ENCODE measurements around the gene RMC1.
"Not testable (repeated sequence)": the region's sequence is repeated elsewhere in the genome, so short reads cannot be mapped to it uniquely, and the experiment has no call there.

The RMC1 gene

DNA sequence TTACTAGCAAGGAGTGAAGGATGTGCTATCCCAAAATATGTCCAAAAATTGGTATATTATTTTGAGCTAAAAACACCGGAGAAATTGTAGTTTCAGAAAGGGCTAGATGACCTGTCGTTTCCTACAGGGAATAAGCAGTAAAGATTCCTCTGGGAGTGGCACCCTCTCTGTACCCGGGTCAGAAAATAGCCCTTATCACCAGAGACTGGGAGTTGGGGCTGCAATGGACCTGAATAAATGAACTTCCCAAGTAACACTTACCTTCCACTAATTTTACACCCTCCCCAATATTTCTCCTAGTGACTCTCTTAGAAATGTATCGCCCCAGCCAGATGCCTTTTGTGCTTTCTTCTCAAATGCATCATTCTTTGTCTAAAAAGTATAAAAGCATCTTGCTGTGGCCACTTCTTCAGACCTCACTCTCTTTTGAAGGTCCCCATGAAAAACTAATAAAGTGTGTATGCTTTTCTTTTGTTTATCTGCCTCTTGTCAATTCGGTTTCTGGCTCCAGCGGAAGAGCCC is 734 bp upstream of the RMC1 start:
- ChIA-PET CTCF (no interaction called here), POLR2A (ENCODE audit: low non-redundant PET) (interaction anchor here (0.7 kb wide), 1 partner anchor 15 kb away, joined by 3 read pairs; no protein-coding TSS in a partner anchor)
- no peak for DNase-seq (ENCODE audit: low spot score)
- TF ChIP-seq CTCF (conservative IDR thresholded peaks at IDR 0.05; ENCODE audit: low read depth): peak; percentile 44; the same call in 1 of the 2 replicates
- H3K27ac ChIP-seq: peak overlapping the region; percentile 83

DNA sequence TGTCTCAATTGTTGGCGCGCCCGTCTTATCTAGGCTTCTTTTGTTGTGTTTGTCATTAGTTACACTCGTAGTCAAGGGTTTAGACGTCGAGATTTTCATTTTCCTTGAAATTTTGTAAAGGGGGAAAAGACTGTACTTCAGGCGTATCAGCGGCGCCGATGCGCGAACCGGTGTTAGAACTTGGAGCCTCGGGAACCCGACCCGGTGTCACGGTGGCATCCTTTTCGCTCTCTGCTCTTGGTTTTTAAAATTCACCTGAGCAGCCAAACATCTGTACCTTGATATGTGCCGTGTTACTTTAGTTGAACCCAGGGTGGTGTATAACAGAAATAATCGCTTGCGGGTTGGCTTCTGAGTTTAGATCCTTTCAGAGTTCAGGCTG is 643 bp downstream of the RMC1 start:
- peak overlapping the region; percentile 83 for H3K27ac ChIP-seq
- ChIA-PET POLR2A (ENCODE audit: low non-redundant PET) (no interaction called here), CTCF (no interaction called here)
- DNase-seq (ENCODE audit: low spot score): no peak
- no peak for TF ChIP-seq CTCF (conservative IDR thresholded peaks at IDR 0.05; ENCODE audit: low read depth)

DNA sequence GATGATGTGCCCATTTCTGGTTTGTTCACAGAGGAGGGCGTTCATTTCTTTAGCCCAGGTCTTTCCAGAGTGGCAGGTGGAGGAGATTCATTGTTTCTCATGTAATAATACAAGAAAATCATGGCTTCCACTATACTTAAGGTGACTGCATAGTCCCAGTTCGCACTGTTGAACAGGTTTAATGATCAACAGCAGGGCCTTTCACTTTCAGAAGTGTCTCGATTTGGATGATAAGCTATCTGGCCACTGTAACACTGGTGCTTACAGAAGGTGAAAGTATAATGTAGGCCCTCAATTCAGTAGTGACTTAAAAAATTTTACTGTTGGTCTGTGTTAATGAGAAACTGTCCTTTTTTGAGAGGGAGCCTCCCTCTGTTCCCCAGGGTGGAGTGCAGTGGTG is 1.4 kb downstream of the RMC1 start:
- CTCF ChIA-PET: no interaction called here
- no peak for TF ChIP-seq CTCF (conservative IDR thresholded peaks at IDR 0.05; ENCODE audit: low read depth)
- POLR2A ChIA-PET (ENCODE audit: low non-redundant PET): no interaction called here
- peak overlapping the region; percentile 20; the same call in 1 of the 2 replicates for H3K27ac ChIP-seq
- no peak for DNase-seq (ENCODE audit: low spot score)

GRCh38 chr18:23506393-23506792 is 3.1 kb downstream of the RMC1 start:
- ChIA-PET POLR2A (ENCODE audit: low non-redundant PET) (no interaction called here), CTCF (no interaction called here)
- H3K27ac ChIP-seq: no peak overlapping the region
- no peak for DNase-seq (ENCODE audit: low spot score)
- TF ChIP-seq CTCF (conservative IDR thresholded peaks at IDR 0.05; ENCODE audit: low read depth): no peak

DNA sequence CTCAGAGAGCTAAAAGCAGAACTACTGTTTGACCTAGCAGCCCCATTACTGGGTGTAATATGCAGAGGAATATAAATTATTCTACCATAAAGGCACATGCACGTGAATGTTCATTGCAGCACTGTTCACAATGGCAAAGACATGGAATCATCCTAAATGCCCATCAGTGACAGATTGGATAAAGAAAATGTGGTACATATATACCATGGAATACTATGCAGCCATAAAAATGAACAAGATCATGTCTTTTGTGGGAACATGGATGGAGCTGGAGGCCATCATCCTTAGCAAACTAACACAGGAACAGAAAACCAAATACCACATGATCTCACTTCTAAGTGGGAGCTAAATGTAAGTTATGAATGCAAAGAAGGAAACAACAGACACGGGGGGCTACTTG is 7.6 kb downstream of the RMC1 start:
- CTCF ChIA-PET: interaction anchor here (0.6 kb wide), 1 partner anchor 52 kb away, joined by 4 read pairs; no protein-coding TSS in a partner anchor
- DNase-seq (ENCODE audit: low spot score); H3K27ac ChIP-seq; POLR2A ChIA-PET (ENCODE audit: low non-redundant PET): not testable (repeated sequence)

DNA sequence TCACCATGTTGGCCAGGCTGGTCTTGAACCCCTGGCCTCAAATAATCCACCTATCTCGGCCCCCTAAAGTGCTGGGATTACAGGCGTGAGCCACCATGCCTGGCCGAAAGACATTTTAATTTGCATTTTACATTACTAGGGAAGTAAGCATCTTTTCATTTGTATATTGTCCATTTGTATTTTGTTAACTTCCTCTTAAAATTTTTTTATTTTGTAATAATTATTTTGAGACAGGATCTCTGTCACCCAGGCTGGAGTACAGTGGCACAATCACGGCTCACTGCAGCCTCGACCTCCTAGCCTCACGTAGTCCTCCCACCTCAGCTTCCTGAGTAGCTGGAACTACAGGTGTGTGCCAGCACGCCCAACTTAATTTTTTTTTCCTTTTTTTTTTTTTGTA is 8.9 kb downstream of the RMC1 start:
- CTCF ChIA-PET: interaction anchor here (0.7 kb wide), 1 partner anchor 37 kb away, joined by 5 read pairs; no protein-coding TSS in a partner anchor
- POLR2A ChIA-PET (ENCODE audit: low non-redundant PET); DNase-seq (ENCODE audit: low spot score); H3K27ac ChIP-seq: not testable (repeated sequence)

DNA sequence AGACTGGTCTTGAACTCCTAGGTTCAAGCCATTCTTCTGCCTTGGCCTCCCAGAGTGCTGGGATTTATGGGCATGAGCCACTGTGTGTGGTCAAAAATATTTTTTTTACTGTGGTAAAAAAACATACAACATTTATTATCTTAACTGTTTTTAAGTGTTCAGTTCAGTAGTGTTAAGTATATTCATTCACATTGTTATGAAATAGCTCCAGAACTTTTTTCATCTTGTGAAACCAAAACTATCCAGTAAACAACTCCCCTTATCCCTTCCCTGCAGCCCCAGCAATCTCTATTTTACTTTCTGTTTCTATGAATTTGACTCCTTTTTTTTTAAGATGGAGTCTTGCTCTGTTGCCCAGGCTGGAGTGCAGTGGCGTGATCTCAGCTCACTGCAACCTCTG is 9.3 kb downstream of the RMC1 start:
- no peak for DNase-seq (ENCODE audit: low spot score)
- ChIA-PET POLR2A (ENCODE audit: low non-redundant PET) (no interaction called here), CTCF (interaction anchor here (0.7 kb wide), 1 partner anchor 37 kb away, joined by 5 read pairs; no protein-coding TSS in a partner anchor)
- no peak for TF ChIP-seq CTCF (conservative IDR thresholded peaks at IDR 0.05; ENCODE audit: low read depth)
- H3K27ac ChIP-seq: no peak overlapping the region

Measured in RWPE1 (cell line).